HepG2 (cell line): ENCODE measurements around the gene CPNE2. TPM values are rescaled to one million over a fixed set of nuclear protein-coding genes. Genes with fewer than 3 reads are reported as not detected.

ENCODE experiments used
- BCL3 ChIP-seq: sonication (generic); formaldehyde crosslinking; IDR thresholded peaks from 2 replicates; pipeline ENCODE4 v1.5.1; 2020; ENCODE audit warnings: mild to moderate bottlenecking, missing genetic modification reagents, moderate library complexity
- MED1 ChIP-seq: sonication (generic); formaldehyde crosslinking; IDR thresholded peaks from 2 replicates; pipeline ENCODE4 v1.4.0; 2020; ENCODE audit warnings: missing genetic modification reagents
- PLSCR1 ChIP-seq: sonication (generic); formaldehyde crosslinking; IDR thresholded peaks from 2 replicates; pipeline ENCODE4 v1.5.0; 2020; ENCODE audit warnings: missing genetic modification reagents, mild to moderate bottlenecking, borderline replicate concordance
- RARG ChIP-seq: sonication (generic); formaldehyde crosslinking; IDR thresholded peaks from 2 replicates; pipeline ENCODE4 v1.4.0; 2020; ENCODE audit warnings: low read depth, mild to moderate bottlenecking, missing genetic modification reagents
- RBM39 ChIP-seq: fragments of 200-400 bp; formaldehyde crosslinking; IDR thresholded peaks from one replicate; pipeline ENCODE4 v1.6.1; 2018; ENCODE audit warnings: antibody characterized with exemption, mild to moderate bottlenecking, low read depth, low read length; ENCODE audit not compliant: poor library complexity, severe bottlenecking
- RERE ChIP-seq: IDR thresholded peaks from 2 replicates; pipeline ENCODE4 v1.6.1; 2016; ENCODE audit warnings: low read depth, missing genetic modification reagents, missing compliant biosample characterization
- RXRB ChIP-seq: IDR thresholded peaks from 2 replicates; pipeline ENCODE4 v1.6.1; 2016; ENCODE audit warnings: borderline replicate concordance, missing genetic modification reagents, missing compliant biosample characterization
- SALL2 ChIP-seq: sonication (generic); formaldehyde crosslinking; IDR thresholded peaks from 2 replicates; pipeline ENCODE4 v1.8.1; 2023; ENCODE audit warnings: mild to moderate bottlenecking, missing genetic modification reagents, inconsistent platforms
- TARDBP ChIP-seq: sonication (generic); formaldehyde crosslinking; IDR thresholded peaks from 2 replicates; pipeline ENCODE4 v1.8.0; 2022; ENCODE audit warnings: mild to moderate bottlenecking, missing genetic modification reagents
- ZFAT ChIP-seq: sonication (generic); formaldehyde crosslinking; conservative IDR thresholded peaks from 2 replicates; pipeline ENCODE4 v1.8.1; 2023; ENCODE audit warnings: missing genetic modification reagents, inconsistent platforms
- ZFP41 ChIP-seq: sonication (generic); formaldehyde crosslinking; IDR thresholded peaks from 2 replicates; pipeline ENCODE4 v1.4.0; 2020; ENCODE audit warnings: mild to moderate bottlenecking, missing genetic modification reagents, borderline replicate concordance
- ZKSCAN1 ChIP-seq: fragments of 150-350 bp; IDR thresholded peaks from 2 replicates; pipeline ENCODE4 v1.6.1; 2014; ENCODE audit warnings: low read length
- ZNF232 ChIP-seq: sonication (generic); formaldehyde crosslinking; IDR thresholded peaks from 2 replicates; pipeline ENCODE4 v1.4.0; 2020; ENCODE audit warnings: missing genetic modification reagents, borderline replicate concordance
- ZNF235 ChIP-seq: sonication (generic); formaldehyde crosslinking; IDR thresholded peaks from 2 replicates; pipeline ENCODE4 v1.8.1; 2023; ENCODE audit warnings: mild to moderate bottlenecking, missing genetic modification reagents, borderline replicate concordance
- ZNF260 ChIP-seq: sonication (generic); formaldehyde crosslinking; IDR thresholded peaks from 2 replicates; pipeline ENCODE4 v1.4.0; 2020; ENCODE audit warnings: missing genetic modification reagents, low read depth, mild to moderate bottlenecking, borderline replicate concordance
- ZNF30 ChIP-seq: sonication (generic); formaldehyde crosslinking; IDR thresholded peaks from 2 replicates; pipeline ENCODE4 v1.5.0; 2020; ENCODE audit warnings: mild to moderate bottlenecking, missing genetic modification reagents
- ZNF333 ChIP-seq: sonication (generic); formaldehyde crosslinking; IDR thresholded peaks from 2 replicates; pipeline ENCODE4 v1.4.0; 2020; ENCODE audit warnings: mild to moderate bottlenecking, missing genetic modification reagents, borderline replicate concordance
- ZNF33B ChIP-seq: sonication (generic); formaldehyde crosslinking; IDR thresholded peaks from 2 replicates; pipeline ENCODE4 v1.5.1; 2020; ENCODE audit warnings: mild to moderate bottlenecking, missing genetic modification reagents
- ZNF430 ChIP-seq: sonication (generic); formaldehyde crosslinking; IDR thresholded peaks from 2 replicates; pipeline ENCODE4 v1.9.0; 2021; ENCODE audit warnings: mild to moderate bottlenecking, missing genetic modification reagents
- ZNF501 ChIP-seq: sonication (generic); formaldehyde crosslinking; IDR thresholded peaks from 2 replicates; pipeline ENCODE4 v1.5.1; 2020; ENCODE audit warnings: mild to moderate bottlenecking, moderate library complexity, missing genetic modification reagents
- ZNF550 ChIP-seq: sonication (generic); formaldehyde crosslinking; IDR thresholded peaks from 2 replicates; pipeline ENCODE4 v1.4.0; 2020; ENCODE audit warnings: mild to moderate bottlenecking, missing genetic modification reagents, borderline replicate concordance
- ZNF883 ChIP-seq: sonication (generic); formaldehyde crosslinking; IDR thresholded peaks from 2 replicates; pipeline ENCODE4 v1.5.1; 2020; ENCODE audit warnings: mild to moderate bottlenecking, missing genetic modification reagents; ENCODE audit errors: not compliant biosample characterization
- polyA plus RNA-seq, 8 experiments: library from polyadenylated mRNA; depleted of rRNA in 3 of 8; stranded (reverse) in 7 of 8; unstranded in 1 of 8; fragments of >200 nt; fragmentation: Illumina TruSeq in 4 of 8; extraction: Trizol in 4 of 8; gene quantifications; 2 replicates each; pipeline versions ENCODE4 v1.2.1 to v1.2.3, GENCODE V29; 2011 to 2016; ENCODE audit warnings: low read depth in 4 of 8, missing spikeins in 1 of 8, mixed read lengths in 1 of 8; ENCODE audit not compliant: insufficient read depth in 1 of 8
- total RNA-seq, 5 experiments: library from RNA; depleted of rRNA; stranded (reverse); fragments of >200 nt; fragmentation: Illumina TruSeq; extraction: Trizol; gene quantifications; 2 replicates each; pipeline ENCODE4 v1.2.3, GENCODE V29; 2016; ENCODE audit warnings: low read depth in 1 of 5

The CPNE2 gene
- total and polyA plus RNA-seq, 2 of the 13 experiments (the other 11 are each of a cell fraction or from before 2014, with no cell fraction given), result 10.6 to 23.3 TPM

GRCh38 chr16:57091200-57091974 is 996 bp upstream of the CPNE2 start (continued):
- TF ChIP-seq RERE (CRISPR knock-in tag) (no peak), ZNF501 (peak; percentile 46; the same call in 1 of the 2 replicates), TARDBP (CRISPR knock-in tag) (peak; percentile 66; the same call in 1 of the 2 replicates), RXRB (CRISPR knock-in tag) (peak; percentile 21; the same call in 1 of the 2 replicates), SALL2 (no peak), MED1 (no peak), ZNF550 (CRISPR knock-in tag) (0 out of 2 replicates have a peak, but pooled peaks have one; percentile 29), RARG (CRISPR knock-in tag) (no peak), ZNF430 (no peak), ZNF232 (no peak), ZFP41 (CRISPR knock-in tag) (no peak), ZNF260 (CRISPR knock-in tag) (no peak), BCL3 (CRISPR knock-in tag) (0 out of 2 replicates have a peak, but pooled peaks have one; percentile 12), ZNF235 (CRISPR knock-in tag) (0 out of 2 replicates have a peak, but pooled peaks have one; percentile 31), ZFAT (no peak), ZNF883 (no peak), ZKSCAN1 (no peak), ZNF333 (no peak), RBM39 (no peak), ZNF30 (no peak), PLSCR1 (CRISPR knock-in tag) (no peak), ZNF33B (CRISPR knock-in tag) (no peak; the same call in 1 of the 2 replicates)
